ENCODE data around the gene ACP3.

- TF ChIP-seq CTCF (IDR thresholded peaks at IDR 0.05; ENCODE audit: low read length) = no peak
- TF ChIP-seq EZH2 (optimal IDR thresholded peaks at IDR 0.05; ENCODE audit: low read depth, low read length) = no peak
These were observed 84.0 kb downstream of the ACP3 start for GRCh38 chr3:132401255-132401654.

Data from MM.1S (cell line).